ENCODE data around the gene TOP2A. TPM values are rescaled to one million over a fixed set of nuclear protein-coding genes. Genes with fewer than 3 reads are reported as not detected.

The TOP2A gene
- total and polyA plus RNA-seq, 11 donors, result 0.11 to 28.9 (median 1.2) TPM

DNA sequence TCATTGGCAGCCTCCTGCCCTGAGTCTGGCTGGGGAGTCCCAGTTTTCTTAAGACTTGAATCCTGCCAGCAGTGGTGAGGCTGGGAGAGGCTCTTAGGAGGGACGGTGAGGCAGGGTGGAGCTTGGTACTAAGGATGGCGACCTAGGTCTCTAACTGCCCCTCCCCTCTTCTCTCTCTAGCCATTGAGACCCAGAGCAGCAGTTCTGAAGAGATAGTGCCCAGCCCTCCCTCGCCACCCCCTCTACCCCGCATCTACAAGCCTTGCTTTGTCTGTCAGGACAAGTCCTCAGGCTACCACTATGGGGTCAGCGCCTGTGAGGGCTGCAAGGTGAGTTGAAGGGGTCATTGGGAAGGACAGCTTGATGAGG, 69.6 kb downstream of the TOP2A start:
- no peaks in the 10 kb centered on the region for H3K27me3 ChIP-seq
- TF ChIP-seq, protein P1, sequence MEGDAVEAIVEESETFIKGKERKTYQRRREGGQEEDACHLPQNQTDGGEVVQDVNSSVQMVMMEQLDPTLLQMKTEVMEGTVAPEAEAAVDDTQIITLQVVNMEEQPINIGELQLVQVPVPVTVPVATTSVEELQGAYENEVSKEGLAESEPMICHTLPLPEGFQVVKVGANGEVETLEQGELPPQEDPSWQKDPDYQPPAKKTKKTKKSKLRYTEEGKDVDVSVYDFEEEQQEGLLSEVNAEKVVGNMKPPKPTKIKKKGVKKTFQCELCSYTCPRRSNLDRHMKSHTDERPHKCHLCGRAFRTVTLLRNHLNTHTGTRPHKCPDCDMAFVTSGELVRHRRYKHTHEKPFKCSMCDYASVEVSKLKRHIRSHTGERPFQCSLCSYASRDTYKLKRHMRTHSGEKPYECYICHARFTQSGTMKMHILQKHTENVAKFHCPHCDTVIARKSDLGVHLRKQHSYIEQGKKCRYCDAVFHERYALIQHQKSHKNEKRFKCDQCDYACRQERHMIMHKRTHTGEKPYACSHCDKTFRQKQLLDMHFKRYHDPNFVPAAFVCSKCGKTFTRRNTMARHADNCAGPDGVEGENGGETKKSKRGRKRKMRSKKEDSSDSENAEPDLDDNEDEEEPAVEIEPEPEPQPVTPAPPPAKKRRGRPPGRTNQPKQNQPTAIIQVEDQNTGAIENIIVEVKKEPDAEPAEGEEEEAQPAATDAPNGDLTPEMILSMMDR (IDR thresholded peaks at IDR 0.05), result no peak
- TF ChIP-seq POLR2A (IDR thresholded peaks at IDR 0.05), result no peak
- peaks cover 0 to 49% (median 38%) of the 10 kb centered on the region in 9 donors for H3K36me3 ChIP-seq
- peak overlapping the region in 9 of 12 donors; percentile 7 to 97 (median 25) for H3K4me3 ChIP-seq
- H3K9me3 ChIP-seq, result no peaks in the 10 kb centered on the region
- ATAC-seq (no peak), DNase-seq (peak in 1 of 5 donors; percentile 5)
- WGBS, 4 donors, result 43 to 50% (median 45%) methylated on average over 5 of the region's 5 CpGs
- intact Hi-C loops (cut with DNase I), result loop anchor here in 4 of 10 donors (2.0 kb wide), 2 partner anchors 37 to 39 kb away; partner anchors contain the start of gene RARA (in 3 of the 4)
- peak overlapping the region; percentile 35 to 99 (median 95) for H3K27ac ChIP-seq
- H3K4me1 ChIP-seq, result peaks cover 35 to 94% (median 72%) of the 10 kb centered on the region in 12 donors

DNA sequence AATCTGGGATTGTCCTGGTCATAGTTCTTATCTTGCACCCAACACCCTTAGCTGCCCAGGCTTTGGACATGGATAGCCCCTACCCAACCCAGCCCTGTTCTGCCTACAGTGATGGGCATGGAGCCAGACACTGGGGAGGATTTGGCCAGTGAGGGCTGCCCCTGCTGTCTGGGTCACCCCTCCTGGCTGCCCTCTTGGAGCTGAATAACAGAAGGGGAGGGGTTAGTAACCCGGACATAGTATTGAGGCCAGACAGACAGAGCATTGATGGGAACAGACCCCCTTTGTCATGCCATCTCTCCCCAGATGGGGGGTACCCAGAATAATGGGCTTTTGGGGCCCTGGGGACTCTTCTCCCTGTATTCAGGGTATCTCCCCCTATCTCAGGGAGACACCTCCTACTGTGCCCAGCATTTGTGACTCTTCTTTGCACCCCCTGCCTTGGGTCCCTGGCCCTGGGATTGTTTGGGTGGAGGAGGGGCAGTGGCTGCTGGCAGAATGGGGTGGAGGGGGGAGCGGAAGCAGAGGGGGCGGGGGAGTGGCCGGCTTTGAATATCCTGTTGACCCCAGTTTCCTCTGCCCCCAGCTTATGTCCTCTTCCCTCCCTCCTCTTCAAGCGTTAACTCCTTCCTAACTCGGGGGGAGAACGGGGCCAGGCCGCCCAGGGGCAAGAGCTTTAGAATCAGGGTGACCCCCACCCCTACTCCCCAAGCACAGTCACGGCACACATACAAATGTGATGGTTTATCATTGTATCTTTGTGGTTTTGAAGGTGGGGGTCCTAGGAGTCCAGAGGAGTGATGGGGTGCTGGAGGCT, 70.2 kb downstream of the TOP2A start:
- H3K27me3 ChIP-seq, result no peaks in the 10 kb centered on the region
- H3K36me3 ChIP-seq, result peaks cover 0 to 43% (median 32%) of the 10 kb centered on the region in 9 donors
- TF ChIP-seq, protein P1 (IDR thresholded peaks at IDR 0.05), result no peak
- no peak for TF ChIP-seq POLR2A (IDR thresholded peaks at IDR 0.05)
- 27 to 46% (median 30%) methylated on average over 7 to 9 of the region's 9 CpGs for WGBS, 4 donors
- no peaks in the 10 kb centered on the region for H3K9me3 ChIP-seq
- intact Hi-C loops (cut with DNase I), result loop anchor here in 4 of 10 donors (2.0 kb wide), 2 partner anchors 37 to 39 kb away; partner anchors contain the start of gene RARA (in 3 of the 4)
- H3K4me3 ChIP-seq, result peak overlapping the region in 9 of 12 donors; percentile 7 to 97 (median 25)
- ATAC-seq, result no peak
- peak overlapping the region; percentile 35 to 99 (median 96) for H3K27ac ChIP-seq
- DNase-seq, result peak in 2 of 5 donors; percentile 63 to 69
- H3K4me1 ChIP-seq, result peaks cover 35 to 96% (median 72%) of the 10 kb centered on the region in 12 donors

DNA sequence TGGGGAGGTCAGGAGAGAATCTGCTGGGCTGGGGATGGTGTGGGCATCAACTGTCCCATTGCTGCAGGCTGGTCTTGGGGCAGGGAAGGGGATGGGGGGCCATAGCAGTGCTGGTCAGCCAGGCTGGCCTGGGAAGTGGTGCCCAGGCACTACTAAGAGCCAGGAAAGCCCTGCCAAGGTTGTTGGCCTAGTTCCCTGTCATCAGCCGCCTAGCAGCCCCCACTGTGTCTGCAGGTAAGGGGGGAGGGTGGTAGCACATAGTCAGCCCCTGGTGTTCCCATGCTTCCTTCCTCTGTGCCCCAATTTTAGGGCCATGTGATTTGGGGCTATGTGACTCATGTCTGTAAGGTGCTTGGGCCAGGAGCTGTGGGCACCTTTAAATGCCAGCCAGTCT, 70.9 kb downstream of the TOP2A start:
- Histone ChIP-seq H3K9me3 (no peaks in the 10 kb centered on the region), H3K4me3 (peak overlapping the region in 8 of 12 donors; percentile 25 to 97 (median 85)), H3K27me3 (no peaks in the 10 kb centered on the region), H3K4me1 (peaks cover 35 to 91% (median 71%) of the 10 kb centered on the region in 12 donors), H3K36me3 (peaks cover 0 to 36% (median 24%) of the 10 kb centered on the region in 9 donors), H3K27ac (peak overlapping the region; percentile 88 to 99 (median 96))
- no peak for TF ChIP-seq POLR2A (IDR thresholded peaks at IDR 0.05)
- TF ChIP-seq, protein P1 (IDR thresholded peaks at IDR 0.05), result no peak
- no peak for ATAC-seq
- intact Hi-C loops (cut with DNase I), result no loop called here
- 14 to 38% (median 31%) methylated on average over 1 of the region's 1 CpG for WGBS, 4 donors
- peak in 1 of 5 donors; percentile 13 for DNase-seq
